Left lung (tissue), 10 donors: ENCODE results near the gene XBP1. TPM values are rescaled to one million over a fixed set of nuclear protein-coding genes. Genes with fewer than 3 reads are reported as not detected.

ENCODE experiments used
- ATAC-seq: fragments of 200-7000 bp; cut with Tn5 transposase; one replicate; pipeline ENCODE4 v1.9.1; 2020; ENCODE audit warnings: moderate library complexity
- DNase-seq, 4 donors: peaks; one replicate each; pipeline ENCODE4 v3.0.0-alpha.2; 2013 to 2020
- H3K27ac ChIP-seq, 2 donors: fragments of 200-600 bp; sonication (generic) in 1 of 2; one replicate each; pipeline versions ENCODE4 v1.5.0 to v1.8.0; 2020 to 2021
- H3K27me3 ChIP-seq, 2 donors: fragments of 200-600 bp; sonication (generic) in 1 of 2; one replicate each; pipeline versions ENCODE4 v1.5.0 to v1.8.0; 2020 to 2021
- H3K36me3 ChIP-seq, 2 donors: fragments of 200-600 bp; sonication (generic) in 1 of 2; one replicate each; pipeline versions ENCODE4 v1.5.0 to v1.8.0; 2020 to 2021
- H3K4me1 ChIP-seq, 2 donors: fragments of 200-600 bp; one replicate each; pipeline ENCODE4 v1.8.0; 2021
- H3K4me3 ChIP-seq, 2 donors: fragments of 200-600 bp; sonication (generic) in 1 of 2; one replicate each; pipeline versions ENCODE4 v1.5.0 to v1.8.0; 2020 to 2021; ENCODE audit warnings: mild to moderate bottlenecking in 1 of 2
- H3K9me3 ChIP-seq, 2 donors: fragments of 200-600 bp; sonication (generic) in 1 of 2; one replicate each; pipeline versions ENCODE4 v1.5.0 to v1.8.0; 2020 to 2021
- intact Hi-C, 2 donors: fragments of 100-400 bp; cut with DNase I; formaldehyde crosslinking; loops; one replicate each; pipeline versions ENCODE4 v1.11.2 to v1.14.2; 2022
- polyA plus RNA-seq, 6 donors: library from polyadenylated mRNA; unstranded; fragments of 120-200 nt; gene quantifications; one replicate each; pipeline ENCODE4 v1.2.1, GENCODE V29; 2013; ENCODE audit not compliant: insufficient read length in 6 of 6
- total RNA-seq, 2 donors: library from RNA; stranded (reverse); fragmentation: NEBNext Ultra II Directional; extraction: Animal tissue kit (Norgen Biotek cat#: 25700); gene quantifications; one replicate each; pipeline ENCODE4 v1.2.1, GENCODE V29; 2021
- TF ChIP-seq, protein P1 (sequence below), 2 donors: fragments of 200-600 bp; sonication (generic) in 1 of 2; IDR thresholded peaks; one replicate each; pipeline versions ENCODE4 v1.5.0 to v1.8.0; 2021; ENCODE audit warnings: antibody characterized with exemption in 2 of 2
- donor health status: DM: no; HTN: yes; CAD: no.
- donor health status: DM: no; HTN: no; CAD: no.

XBP1 gene
- total and polyA plus RNA-seq, 8 donors = 89.0 to 259 (median 113) TPM

- no peaks in the 10 kb centered on the region for H3K27me3 ChIP-seq
- no peaks in the 10 kb centered on the region for H3K9me3 ChIP-seq
- peaks cover 4 to 73% of the 10 kb centered on the region in 2 donors for H3K36me3 ChIP-seq
- TF ChIP-seq, protein P1, sequence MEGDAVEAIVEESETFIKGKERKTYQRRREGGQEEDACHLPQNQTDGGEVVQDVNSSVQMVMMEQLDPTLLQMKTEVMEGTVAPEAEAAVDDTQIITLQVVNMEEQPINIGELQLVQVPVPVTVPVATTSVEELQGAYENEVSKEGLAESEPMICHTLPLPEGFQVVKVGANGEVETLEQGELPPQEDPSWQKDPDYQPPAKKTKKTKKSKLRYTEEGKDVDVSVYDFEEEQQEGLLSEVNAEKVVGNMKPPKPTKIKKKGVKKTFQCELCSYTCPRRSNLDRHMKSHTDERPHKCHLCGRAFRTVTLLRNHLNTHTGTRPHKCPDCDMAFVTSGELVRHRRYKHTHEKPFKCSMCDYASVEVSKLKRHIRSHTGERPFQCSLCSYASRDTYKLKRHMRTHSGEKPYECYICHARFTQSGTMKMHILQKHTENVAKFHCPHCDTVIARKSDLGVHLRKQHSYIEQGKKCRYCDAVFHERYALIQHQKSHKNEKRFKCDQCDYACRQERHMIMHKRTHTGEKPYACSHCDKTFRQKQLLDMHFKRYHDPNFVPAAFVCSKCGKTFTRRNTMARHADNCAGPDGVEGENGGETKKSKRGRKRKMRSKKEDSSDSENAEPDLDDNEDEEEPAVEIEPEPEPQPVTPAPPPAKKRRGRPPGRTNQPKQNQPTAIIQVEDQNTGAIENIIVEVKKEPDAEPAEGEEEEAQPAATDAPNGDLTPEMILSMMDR (IDR thresholded peaks at IDR 0.05) = no peak
- no peak overlapping the region for H3K4me3 ChIP-seq
- H3K4me1 ChIP-seq = peaks cover 3 to 45% of the 10 kb centered on the region in 2 donors
- intact Hi-C loops = no loop called here
- H3K27ac ChIP-seq = peak overlapping the region in 1 of 2 donors; percentile 34
- DNase-seq (no peak), ATAC-seq (no peak)
These were observed 9.2 kb downstream of the XBP1 start for GRCh38 chr22:28791124-28791523.

DNA sequence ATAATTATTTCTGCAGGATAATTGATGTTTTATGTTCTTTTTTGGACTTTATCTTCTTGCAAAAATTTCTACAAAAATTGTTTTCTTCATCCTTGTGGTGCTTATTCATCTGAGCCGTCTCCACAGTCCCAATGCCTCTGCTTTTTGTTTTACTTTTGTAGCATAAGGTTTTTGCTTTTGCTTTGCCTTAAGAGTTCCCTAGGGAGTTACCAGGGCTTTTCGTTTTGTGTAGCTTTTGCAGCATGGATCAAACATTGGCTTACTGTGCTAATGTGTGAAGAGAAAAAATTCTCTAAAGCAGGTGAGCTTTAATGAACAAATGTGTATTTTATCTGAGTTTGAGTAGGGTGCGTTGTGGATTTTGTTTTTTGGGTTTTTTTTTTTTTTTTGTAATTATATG lies 11.8 kb downstream of the XBP1 start:
- Histone ChIP-seq H3K9me3 (no peaks in the 10 kb centered on the region), H3K36me3 (peaks cover 4 to 73% of the 10 kb centered on the region in 2 donors), H3K27me3 (no peaks in the 10 kb centered on the region), H3K4me1 (peaks cover 15 to 29% of the 10 kb centered on the region in 2 donors), H3K4me3 (no peak overlapping the region), H3K27ac (no peak overlapping the region)
- intact Hi-C loops = no loop called here
- TF ChIP-seq, protein P1 (IDR thresholded peaks at IDR 0.05) = no peak
- ATAC-seq (no peak), DNase-seq (no peak)

DNA sequence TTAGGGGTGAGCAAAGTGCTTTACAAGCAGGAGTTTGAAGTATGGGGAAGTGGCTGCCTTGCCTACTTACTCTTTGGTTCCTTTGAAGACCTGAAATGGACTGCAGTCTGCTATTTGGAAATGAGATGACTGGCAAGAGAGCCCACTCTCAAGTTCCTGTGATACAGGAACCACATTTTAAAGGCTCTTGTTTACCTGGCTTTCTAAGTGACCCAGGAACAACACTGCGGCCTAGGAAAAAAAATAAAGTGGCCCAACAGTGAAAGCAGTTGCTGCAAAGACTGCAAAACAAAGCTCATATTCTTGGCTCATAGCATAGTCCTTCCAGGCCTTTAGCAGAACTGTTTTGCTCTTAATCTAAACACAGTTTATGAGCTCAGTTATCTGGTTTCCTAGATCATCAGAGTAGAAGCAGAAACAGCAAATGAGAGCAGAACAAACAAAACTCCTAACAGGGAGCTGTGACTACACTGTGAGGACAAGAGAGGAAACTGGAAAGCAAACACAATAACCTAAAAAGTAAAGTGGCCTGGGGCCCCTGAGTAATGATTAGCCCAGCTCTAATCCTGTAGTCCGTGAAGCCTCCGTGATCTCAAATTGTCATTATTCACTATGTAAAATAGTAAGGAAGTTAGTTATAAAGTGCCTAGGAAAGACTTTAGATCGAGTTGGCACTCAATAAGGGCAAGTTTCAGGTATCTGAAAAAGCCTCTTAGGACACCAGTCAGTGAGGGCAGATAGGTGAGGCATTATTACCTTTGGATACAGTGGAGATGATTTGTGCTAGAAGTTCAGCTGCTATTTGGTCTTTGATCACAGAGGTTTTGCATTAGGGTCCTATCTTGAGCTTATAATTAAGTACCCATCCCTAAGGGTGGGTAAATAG lies 16.3 kb downstream of the XBP1 start:
- no peaks in the 10 kb centered on the region for H3K27me3 ChIP-seq
- H3K4me3 ChIP-seq = no peak overlapping the region
- H3K9me3 ChIP-seq = no peaks in the 10 kb centered on the region
- peaks cover 4 to 88% of the 10 kb centered on the region in 2 donors for H3K36me3 ChIP-seq
- DNase-seq (peak in 1 of 4 donors; percentile 55), ATAC-seq (peak; percentile 80)
- H3K27ac ChIP-seq = peak overlapping the region; percentile 48 to 65
- intact Hi-C loops = no loop called here
- peaks cover 28 to 33% of the 10 kb centered on the region in 2 donors for H3K4me1 ChIP-seq
- TF ChIP-seq, protein P1 (IDR thresholded peaks at IDR 0.05) = no peak

- H3K4me1 ChIP-seq = peaks cover 35 to 48% of the 10 kb centered on the region in 2 donors
- H3K4me3 ChIP-seq = no peak overlapping the region
- no peaks in the 10 kb centered on the region for H3K9me3 ChIP-seq
- DNase-seq = no peak
- intact Hi-C loops = no loop called here
- H3K27ac ChIP-seq = no peak overlapping the region
- H3K36me3 ChIP-seq = peaks cover 0 to 83% of the 10 kb centered on the region in 2 donors
- TF ChIP-seq, protein P1 (IDR thresholded peaks at IDR 0.05) = no peak
- no peaks in the 10 kb centered on the region for H3K27me3 ChIP-seq
- no peak for ATAC-seq
These were observed 20.1 kb downstream of the XBP1 start for GRCh38 chr22:28780296-28780695.

- Histone ChIP-seq H3K27me3 (no peaks in the 10 kb centered on the region), H3K4me1 (peaks cover 36 to 52% of the 10 kb centered on the region in 2 donors), H3K27ac (peak overlapping the region; percentile 20 to 39), H3K4me3 (no peak overlapping the region), H3K36me3 (peaks cover 0 to 82% of the 10 kb centered on the region in 2 donors), H3K9me3 (no peaks in the 10 kb centered on the region)
- DNase-seq (no peak), ATAC-seq (peak; percentile 55)
- intact Hi-C loops = no loop called here
- TF ChIP-seq, protein P1 (IDR thresholded peaks at IDR 0.05) = no peak
These were observed 20.5 kb downstream of the XBP1 start for GRCh38 chr22:28779833-28780232.
